GM23338 (cell line): Measurements from ENCODE around the gene PRLHR. TPM values are rescaled to one million over a fixed set of nuclear protein-coding genes. Genes with fewer than 3 reads are reported as not detected.

ENCODE experiments used
- ATAC-seq: fragments of 200-7000 bp; cut with Tn5 transposase; 3 replicates; pipeline ENCODE4 v1.9.1; 2020
- DNase-seq: peaks from one replicate; pipeline ENCODE4 v3.0.0-alpha.2; 2015; ENCODE audit warnings: low spot score
- H2AFZ ChIP-seq: fragments of 200-600 bp; sonication (generic); 2 replicates; pipeline ENCODE4 v1.8.0; 2016; ENCODE audit warnings: antibody characterized with exemption, mild to moderate bottlenecking, moderate library complexity
- H3F3A ChIP-seq: fragments of 200-600 bp; sonication (generic); replicated peaks from 2 replicates; pipeline ENCODE4 v1.8.0; 2017; ENCODE audit warnings: antibody characterized with exemption, mixed run types, low read depth
- H3K27ac ChIP-seq: fragments of 200-600 bp; sonication (generic); 2 replicates; pipeline ENCODE4 v1.6.1; 2016; ENCODE audit warnings: low read depth
- H3K27me3 ChIP-seq: fragments of 200-600 bp; sonication (generic); 2 replicates; pipeline ENCODE4 v1.8.0; 2016; ENCODE audit warnings: mild to moderate bottlenecking, mixed run types, moderate library complexity; ENCODE audit not compliant: insufficient read depth
- H3K36me3 ChIP-seq: fragments of 200-600 bp; sonication (generic); 2 replicates; pipeline ENCODE4 v1.8.0; 2016; ENCODE audit warnings: mild to moderate bottlenecking; ENCODE audit not compliant: insufficient read depth
- H3K4me1 ChIP-seq: fragments of 200-600 bp; sonication (generic); 2 replicates; pipeline ENCODE4 v1.8.0; 2016; ENCODE audit warnings: mild to moderate bottlenecking, moderate library complexity; ENCODE audit not compliant: insufficient read depth
- H3K4me2 ChIP-seq: fragments of 200-600 bp; sonication (generic); 2 replicates; pipeline ENCODE4 v1.7.1; 2017; ENCODE audit warnings: mixed run types
- H3K4me3 ChIP-seq: fragments of 200-600 bp; sonication (generic); 2 replicates; pipeline ENCODE4 v1.6.1; 2016; ENCODE audit warnings: mixed run types
- H3K79me2 ChIP-seq: fragments of 200-600 bp; sonication (generic); replicated peaks from 2 replicates; pipeline ENCODE4 v1.8.0; 2017; ENCODE audit warnings: mild to moderate bottlenecking; ENCODE audit not compliant: insufficient read depth
- H3K9me2 ChIP-seq: fragments of 200-600 bp; sonication (generic); 2 replicates; pipeline ENCODE4 v1.8.0; 2017; ENCODE audit not compliant: insufficient read depth
- H4K20me1 ChIP-seq: fragments of 200-600 bp; sonication (generic); replicated peaks from 2 replicates; pipeline ENCODE4 v1.8.0; 2017; ENCODE audit warnings: mild to moderate bottlenecking; ENCODE audit not compliant: insufficient read depth
- H3K27ac Mint-ChIP-seq: 2 replicates; pipeline ENCODE4 v1.8.0; 2020; ENCODE audit warnings: inconsistent platforms, mild to moderate bottlenecking, moderate library complexity, mixed read lengths
- H3K27me3 Mint-ChIP-seq: 3 replicates; pipeline ENCODE4 v1.8.0; 2022; ENCODE audit warnings: low read depth, mild to moderate bottlenecking, moderate library complexity, mixed read lengths, inconsistent platforms; ENCODE audit not compliant: insufficient read depth, poor library complexity
- H3K36me3 Mint-ChIP-seq: 3 replicates; pipeline ENCODE4 v1.8.0; 2021; ENCODE audit warnings: low read depth, mild to moderate bottlenecking, inconsistent platforms, moderate library complexity, mixed read lengths
- H3K4me1 Mint-ChIP-seq: 3 replicates; pipeline ENCODE4 v1.8.0; 2020; ENCODE audit warnings: mild to moderate bottlenecking, inconsistent platforms, mixed read lengths
- H3K4me3 Mint-ChIP-seq: 3 replicates; pipeline ENCODE4 v1.8.0; 2021; ENCODE audit warnings: moderate library complexity, mild to moderate bottlenecking, inconsistent platforms, mixed read lengths
- H3K9me3 Mint-ChIP-seq: 3 replicates; pipeline ENCODE4 v1.8.0; 2020; ENCODE audit warnings: moderate library complexity, mild to moderate bottlenecking, inconsistent platforms, mixed read lengths
- CREB1 ChIP-seq: fragments of 250-450 bp; sonication (Bioruptor Pico); IDR thresholded peaks from 2 replicates; pipeline ENCODE4 v1.5.0; 2020; ENCODE audit warnings: low read depth, mild to moderate bottlenecking, moderate library complexity
- ETS1 ChIP-seq: IDR thresholded peaks from 2 replicates; pipeline ENCODE4 v1.6.1; 2016; ENCODE audit warnings: antibody characterized with exemption
- EZH2 ChIP-seq: fragments of 200-600 bp; sonication (generic); IDR thresholded peaks from one replicate; pipeline ENCODE4 v1.8.0; 2017; ENCODE audit warnings: antibody characterized with exemption, mild to moderate bottlenecking, low read depth; ENCODE audit not compliant: unreplicated experiment
- EZH2phosphoT487 ChIP-seq: fragments of 200-600 bp; sonication (generic); IDR thresholded peaks from one replicate; pipeline ENCODE4 v1.8.1; 2018; ENCODE audit warnings: antibody characterized with exemption; ENCODE audit not compliant: unreplicated experiment
- JUNB ChIP-seq: IDR thresholded peaks from one replicate; pipeline ENCODE4 v1.6.1; 2016; ENCODE audit warnings: antibody characterized with exemption; ENCODE audit not compliant: unreplicated experiment
- NANOG ChIP-seq: IDR thresholded peaks from 2 replicates; pipeline ENCODE4 v1.6.1; 2016; ENCODE audit warnings: antibody characterized with exemption, borderline replicate concordance
- POLR2AphosphoS5 ChIP-seq: IDR thresholded peaks from 2 replicates; pipeline ENCODE4 v1.6.1; 2016; ENCODE audit warnings: antibody characterized with exemption, low read depth
- STAT1 ChIP-seq: IDR thresholded peaks from one replicate; pipeline ENCODE4 v1.6.1; 2016; ENCODE audit warnings: antibody characterized with exemption; ENCODE audit not compliant: unreplicated experiment
- ZNF114 ChIP-seq: fragments of 250-450 bp; sonication (Bioruptor Pico); IDR thresholded peaks from 2 replicates; pipeline ENCODE4 v1.5.0; 2020; ENCODE audit warnings: mild to moderate bottlenecking, moderate library complexity
- ZNF331 ChIP-seq: fragments of 250-450 bp; sonication (Bioruptor Pico); IDR thresholded peaks from 2 replicates; pipeline ENCODE4 v1.5.0; 2020; ENCODE audit warnings: low read depth, mild to moderate bottlenecking, moderate library complexity
- polyA plus RNA-seq: library from polyadenylated mRNA; unstranded; fragments of >200 nt; fragmentation: Nextera tagmentation; extraction: Ambion mirVana; gene quantifications from 2 replicates; pipeline ENCODE4 v1.2.1, GENCODE V29; 2016
- total RNA-seq: library from RNA; depleted of rRNA; stranded (reverse); fragments of >200 nt; shearing (Covaris generic); gene quantifications from 2 replicates; pipeline ENCODE4 v1.2.3, GENCODE V29; 2014
- TF ChIP-seq, protein P1 (sequence below): fragments of 250-450 bp; sonication (Bioruptor Pico); IDR thresholded peaks from 2 replicates; pipeline ENCODE4 v1.5.0; 2020; ENCODE audit warnings: mild to moderate bottlenecking, moderate library complexity
- TF ChIP-seq, protein P2 (sequence below), 2 experiments: fragments of 200-600 bp in 1 of 2; sonication (generic) in 1 of 2; conservative IDR thresholded peaks; 2 replicates each; pipeline versions ENCODE4 v1.5.1 to v1.6.1; 2016 to 2017; ENCODE audit warnings: antibody characterized with exemption in 2 of 2, low read depth in 2 of 2, mild to moderate bottlenecking in 2 of 2, moderate library complexity in 1 of 2
- TF ChIP-seq, protein P3 (sequence below): IDR thresholded peaks from one replicate; pipeline ENCODE4 v1.6.1; 2018; ENCODE audit warnings: antibody characterized with exemption; ENCODE audit not compliant: unreplicated experiment

Gene PRLHR
- total and polyA plus RNA-seq, 2 experiments from 2014 or later: 0.24 TPM; not detected in 1

DNA sequence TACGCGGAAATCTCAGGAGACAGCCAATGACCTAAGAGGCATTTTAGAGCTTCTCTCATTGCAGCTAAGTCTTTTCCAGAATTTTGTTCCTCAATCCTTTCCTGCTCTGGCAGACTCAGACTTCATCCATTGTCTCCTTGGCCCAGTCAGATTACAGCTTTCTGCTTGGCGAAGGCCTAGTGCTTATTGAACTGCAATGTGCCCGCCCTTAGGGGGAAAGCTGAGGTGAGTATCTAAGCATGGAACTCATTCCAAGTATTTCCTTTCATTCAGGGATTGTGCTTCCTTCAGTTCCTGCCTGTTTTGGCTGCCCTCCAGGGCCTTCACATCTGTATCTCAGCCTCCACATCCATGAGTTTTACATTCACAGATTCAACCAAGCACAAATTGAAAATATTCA is 37.5 kb downstream of the PRLHR start:
- peaks cover 11% of the 10 kb centered on the region; the same call in 2 of the 3 replicates for H3K36me3 Mint-ChIP-seq
- Histone ChIP-seq H3K9me2 (0 out of 2 replicates have a peak, but pooled peaks cover 3% of the 10 kb centered on the region), H3K79me2 (no peaks in the 10 kb centered on the region), H3K27ac (no peak overlapping the region), H3K4me1 (peaks cover 13% of the 10 kb centered on the region), H3K4me3 (no peak overlapping the region), H4K20me1 (no peaks in the 10 kb centered on the region), H2AFZ (peak overlapping the region; percentile 49; the same call in 1 of the 2 replicates), H3F3A (no peaks in the 10 kb centered on the region), H3K36me3 (no peaks in the 10 kb centered on the region; the same call in 1 of the 2 replicates), H3K4me2 (no peak overlapping the region), H3K27me3 (no peaks in the 10 kb centered on the region)
- H3K9me3 Mint-ChIP-seq: peaks cover 15% of the 10 kb centered on the region; the same call in 2 of the 3 replicates
- H3K4me3 Mint-ChIP-seq: no peak overlapping the region
- ATAC-seq: no peak
- H3K27me3 Mint-ChIP-seq: peaks cover 6% of the 10 kb centered on the region
- no peak for TF ChIP-seq ZNF331 (CRISPR knock-in tag)
- TF ChIP-seq, protein P1, sequence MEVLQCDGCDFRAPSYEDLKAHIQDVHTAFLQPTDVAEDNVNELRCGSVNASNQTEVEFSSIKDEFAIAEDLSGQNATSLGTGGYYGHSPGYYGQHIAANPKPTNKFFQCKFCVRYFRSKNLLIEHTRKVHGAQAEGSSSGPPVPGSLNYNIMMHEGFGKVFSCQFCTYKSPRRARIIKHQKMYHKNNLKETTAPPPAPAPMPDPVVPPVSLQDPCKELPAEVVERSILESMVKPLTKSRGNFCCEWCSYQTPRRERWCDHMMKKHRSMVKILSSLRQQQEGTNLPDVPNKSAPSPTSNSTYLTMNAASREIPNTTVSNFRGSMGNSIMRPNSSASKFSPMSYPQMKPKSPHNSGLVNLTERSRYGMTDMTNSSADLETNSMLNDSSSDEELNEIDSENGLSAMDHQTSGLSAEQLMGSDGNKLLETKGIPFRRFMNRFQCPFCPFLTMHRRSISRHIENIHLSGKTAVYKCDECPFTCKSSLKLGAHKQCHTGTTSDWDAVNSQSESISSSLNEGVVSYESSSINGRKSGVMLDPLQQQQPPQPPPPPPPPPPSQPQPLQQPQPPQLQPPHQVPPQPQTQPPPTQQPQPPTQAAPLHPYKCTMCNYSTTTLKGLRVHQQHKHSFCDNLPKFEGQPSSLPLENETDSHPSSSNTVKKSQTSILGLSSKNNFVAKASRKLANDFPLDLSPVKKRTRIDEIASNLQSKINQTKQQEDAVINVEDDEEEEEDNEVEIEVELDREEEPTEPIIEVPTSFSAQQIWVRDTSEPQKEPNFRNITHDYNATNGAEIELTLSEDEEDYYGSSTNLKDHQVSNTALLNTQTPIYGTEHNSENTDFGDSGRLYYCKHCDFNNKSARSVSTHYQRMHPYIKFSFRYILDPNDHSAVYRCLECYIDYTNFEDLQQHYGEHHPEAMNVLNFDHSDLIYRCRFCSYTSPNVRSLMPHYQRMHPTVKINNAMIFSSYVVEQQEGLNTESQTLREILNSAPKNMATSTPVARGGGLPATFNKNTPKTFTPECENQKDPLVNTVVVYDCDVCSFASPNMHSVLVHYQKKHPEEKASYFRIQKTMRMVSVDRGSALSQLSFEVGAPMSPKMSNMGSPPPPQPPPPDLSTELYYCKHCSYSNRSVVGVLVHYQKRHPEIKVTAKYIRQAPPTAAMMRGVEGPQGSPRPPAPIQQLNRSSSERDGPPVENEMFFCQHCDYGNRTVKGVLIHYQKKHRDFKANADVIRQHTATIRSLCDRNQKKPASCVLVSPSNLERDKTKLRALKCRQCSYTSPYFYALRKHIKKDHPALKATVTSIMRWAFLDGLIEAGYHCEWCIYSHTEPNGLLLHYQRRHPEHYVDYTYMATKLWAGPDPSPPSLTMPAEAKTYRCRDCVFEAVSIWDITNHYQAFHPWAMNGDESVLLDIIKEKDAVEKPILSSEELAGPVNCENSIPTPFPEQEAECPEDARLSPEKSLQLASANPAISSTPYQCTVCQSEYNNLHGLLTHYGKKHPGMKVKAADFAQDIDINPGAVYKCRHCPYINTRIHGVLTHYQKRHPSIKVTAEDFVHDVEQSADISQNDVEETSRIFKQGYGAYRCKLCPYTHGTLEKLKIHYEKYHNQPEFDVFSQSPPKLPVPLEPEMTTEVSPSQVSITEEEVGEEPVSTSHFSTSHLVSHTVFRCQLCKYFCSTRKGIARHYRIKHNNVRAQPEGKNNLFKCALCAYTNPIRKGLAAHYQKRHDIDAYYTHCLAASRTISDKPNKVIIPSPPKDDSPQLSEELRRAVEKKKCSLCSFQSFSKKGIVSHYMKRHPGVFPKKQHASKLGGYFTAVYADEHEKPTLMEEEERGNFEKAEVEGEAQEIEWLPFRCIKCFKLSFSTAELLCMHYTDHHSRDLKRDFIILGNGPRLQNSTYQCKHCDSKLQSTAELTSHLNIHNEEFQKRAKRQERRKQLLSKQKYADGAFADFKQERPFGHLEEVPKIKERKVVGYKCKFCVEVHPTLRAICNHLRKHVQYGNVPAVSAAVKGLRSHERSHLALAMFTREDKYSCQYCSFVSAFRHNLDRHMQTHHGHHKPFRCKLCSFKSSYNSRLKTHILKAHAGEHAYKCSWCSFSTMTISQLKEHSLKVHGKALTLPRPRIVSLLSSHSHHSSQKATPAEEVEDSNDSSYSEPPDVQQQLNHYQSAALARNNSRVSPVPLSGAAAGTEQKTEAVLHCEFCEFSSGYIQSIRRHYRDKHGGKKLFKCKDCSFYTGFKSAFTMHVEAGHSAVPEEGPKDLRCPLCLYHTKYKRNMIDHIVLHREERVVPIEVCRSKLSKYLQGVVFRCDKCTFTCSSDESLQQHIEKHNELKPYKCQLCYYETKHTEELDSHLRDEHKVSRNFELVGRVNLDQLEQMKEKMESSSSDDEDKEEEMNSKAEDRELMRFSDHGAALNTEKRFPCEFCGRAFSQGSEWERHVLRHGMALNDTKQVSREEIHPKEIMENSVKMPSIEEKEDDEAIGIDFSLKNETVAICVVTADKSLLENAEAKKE (CRISPR knock-in tag): no peak
- TF ChIP-seq ZNF114 (CRISPR knock-in tag): no peak
- TF ChIP-seq EZH2phosphoT487: no peak
- no peak for TF ChIP-seq NANOG
- TF ChIP-seq EZH2: no peak
- TF ChIP-seq CREB1 (CRISPR knock-in tag): no peak
- TF ChIP-seq, protein P2, sequence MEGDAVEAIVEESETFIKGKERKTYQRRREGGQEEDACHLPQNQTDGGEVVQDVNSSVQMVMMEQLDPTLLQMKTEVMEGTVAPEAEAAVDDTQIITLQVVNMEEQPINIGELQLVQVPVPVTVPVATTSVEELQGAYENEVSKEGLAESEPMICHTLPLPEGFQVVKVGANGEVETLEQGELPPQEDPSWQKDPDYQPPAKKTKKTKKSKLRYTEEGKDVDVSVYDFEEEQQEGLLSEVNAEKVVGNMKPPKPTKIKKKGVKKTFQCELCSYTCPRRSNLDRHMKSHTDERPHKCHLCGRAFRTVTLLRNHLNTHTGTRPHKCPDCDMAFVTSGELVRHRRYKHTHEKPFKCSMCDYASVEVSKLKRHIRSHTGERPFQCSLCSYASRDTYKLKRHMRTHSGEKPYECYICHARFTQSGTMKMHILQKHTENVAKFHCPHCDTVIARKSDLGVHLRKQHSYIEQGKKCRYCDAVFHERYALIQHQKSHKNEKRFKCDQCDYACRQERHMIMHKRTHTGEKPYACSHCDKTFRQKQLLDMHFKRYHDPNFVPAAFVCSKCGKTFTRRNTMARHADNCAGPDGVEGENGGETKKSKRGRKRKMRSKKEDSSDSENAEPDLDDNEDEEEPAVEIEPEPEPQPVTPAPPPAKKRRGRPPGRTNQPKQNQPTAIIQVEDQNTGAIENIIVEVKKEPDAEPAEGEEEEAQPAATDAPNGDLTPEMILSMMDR (conservative IDR thresholded peaks at IDR 0.05; ENCODE audit: low read depth in 2 of 2): no peak
- TF ChIP-seq ETS1: no peak
- no peak for TF ChIP-seq STAT1
- TF ChIP-seq, protein P3, sequence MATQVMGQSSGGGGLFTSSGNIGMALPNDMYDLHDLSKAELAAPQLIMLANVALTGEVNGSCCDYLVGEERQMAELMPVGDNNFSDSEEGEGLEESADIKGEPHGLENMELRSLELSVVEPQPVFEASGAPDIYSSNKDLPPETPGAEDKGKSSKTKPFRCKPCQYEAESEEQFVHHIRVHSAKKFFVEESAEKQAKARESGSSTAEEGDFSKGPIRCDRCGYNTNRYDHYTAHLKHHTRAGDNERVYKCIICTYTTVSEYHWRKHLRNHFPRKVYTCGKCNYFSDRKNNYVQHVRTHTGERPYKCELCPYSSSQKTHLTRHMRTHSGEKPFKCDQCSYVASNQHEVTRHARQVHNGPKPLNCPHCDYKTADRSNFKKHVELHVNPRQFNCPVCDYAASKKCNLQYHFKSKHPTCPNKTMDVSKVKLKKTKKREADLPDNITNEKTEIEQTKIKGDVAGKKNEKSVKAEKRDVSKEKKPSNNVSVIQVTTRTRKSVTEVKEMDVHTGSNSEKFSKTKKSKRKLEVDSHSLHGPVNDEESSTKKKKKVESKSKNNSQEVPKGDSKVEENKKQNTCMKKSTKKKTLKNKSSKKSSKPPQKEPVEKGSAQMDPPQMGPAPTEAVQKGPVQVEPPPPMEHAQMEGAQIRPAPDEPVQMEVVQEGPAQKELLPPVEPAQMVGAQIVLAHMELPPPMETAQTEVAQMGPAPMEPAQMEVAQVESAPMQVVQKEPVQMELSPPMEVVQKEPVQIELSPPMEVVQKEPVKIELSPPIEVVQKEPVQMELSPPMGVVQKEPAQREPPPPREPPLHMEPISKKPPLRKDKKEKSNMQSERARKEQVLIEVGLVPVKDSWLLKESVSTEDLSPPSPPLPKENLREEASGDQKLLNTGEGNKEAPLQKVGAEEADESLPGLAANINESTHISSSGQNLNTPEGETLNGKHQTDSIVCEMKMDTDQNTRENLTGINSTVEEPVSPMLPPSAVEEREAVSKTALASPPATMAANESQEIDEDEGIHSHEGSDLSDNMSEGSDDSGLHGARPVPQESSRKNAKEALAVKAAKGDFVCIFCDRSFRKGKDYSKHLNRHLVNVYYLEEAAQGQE: no peak
- no peak for TF ChIP-seq POLR2AphosphoS5
- no peak for TF ChIP-seq JUNB
- H3K4me1 Mint-ChIP-seq: peaks cover 25% of the 10 kb centered on the region
- no peak overlapping the region for H3K27ac Mint-ChIP-seq
- DNase-seq: peak; percentile 8
